ENCODE results near the gene GPR84.

The GPR84 gene

GRCh38 chr12:54373649-54374561 is 9.6 kb upstream of the GPR84 start:
- no peak for DNase-seq

- no peak for DNase-seq
Observed at GRCh38 chr12:54372113-54372806, 8.0 kb upstream of the GPR84 start.

- DNase-seq: peak; percentile 46
Observed at GRCh38 chr12:54371328-54372112, 7.2 kb upstream of the GPR84 start.

DNA sequence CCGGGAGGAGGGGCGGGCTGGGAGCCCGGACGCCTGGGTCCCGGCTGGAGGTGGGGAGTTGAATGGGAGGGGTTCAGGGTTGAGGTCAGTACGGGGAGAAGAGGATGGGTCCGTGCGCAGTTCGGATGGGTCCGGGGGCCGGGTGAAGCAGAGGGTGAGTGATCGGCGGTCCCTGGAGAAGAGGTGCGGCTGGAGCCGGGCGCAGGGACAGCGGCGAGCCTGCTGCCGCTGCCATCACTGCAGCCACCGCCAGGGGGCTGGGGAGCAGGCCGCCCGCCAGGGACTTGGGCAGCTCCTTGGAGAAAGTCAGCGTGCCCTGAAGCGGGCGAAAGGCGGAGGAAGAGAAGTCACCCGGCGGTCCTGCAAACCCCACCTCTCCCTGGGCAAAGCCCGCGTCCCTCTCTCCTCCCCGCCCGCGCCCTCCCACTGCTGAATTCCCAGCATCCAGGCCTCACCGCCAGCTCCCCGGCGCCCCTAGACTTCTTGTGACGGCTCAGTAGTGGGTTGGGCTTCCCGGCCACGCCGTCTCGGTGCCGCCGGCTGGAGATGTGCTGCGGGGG is 6.0 kb upstream of the GPR84 start:
- DNase-seq: peak; percentile 92

DNA sequence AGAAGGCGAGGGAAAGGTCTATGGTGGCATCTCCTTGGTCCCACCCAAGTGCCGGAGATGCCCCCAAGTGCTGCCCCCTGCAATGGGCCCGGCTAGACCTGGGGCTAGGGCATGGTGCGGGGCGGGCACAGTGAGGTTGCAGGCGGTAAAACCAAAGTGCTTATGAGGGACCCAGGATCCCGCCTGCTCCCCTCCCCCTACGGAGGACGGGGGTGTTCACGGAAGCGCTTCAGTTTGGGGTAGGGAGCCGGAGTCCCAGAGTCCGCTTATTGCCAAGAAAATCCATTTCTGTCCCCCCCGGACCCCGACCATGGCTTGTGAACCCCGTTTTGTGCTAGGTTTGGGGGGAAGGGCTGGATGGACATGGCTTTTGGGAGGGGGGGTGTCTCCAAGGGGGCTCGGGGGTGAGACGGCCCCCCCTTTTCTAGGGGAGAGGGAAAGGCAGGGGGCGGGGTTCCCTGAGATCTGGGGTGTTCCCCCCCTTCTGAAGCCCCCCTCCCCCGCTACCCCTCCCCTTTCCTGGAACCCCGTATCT is 5.4 kb upstream of the GPR84 start:
- DNase-seq: no peak

DNA sequence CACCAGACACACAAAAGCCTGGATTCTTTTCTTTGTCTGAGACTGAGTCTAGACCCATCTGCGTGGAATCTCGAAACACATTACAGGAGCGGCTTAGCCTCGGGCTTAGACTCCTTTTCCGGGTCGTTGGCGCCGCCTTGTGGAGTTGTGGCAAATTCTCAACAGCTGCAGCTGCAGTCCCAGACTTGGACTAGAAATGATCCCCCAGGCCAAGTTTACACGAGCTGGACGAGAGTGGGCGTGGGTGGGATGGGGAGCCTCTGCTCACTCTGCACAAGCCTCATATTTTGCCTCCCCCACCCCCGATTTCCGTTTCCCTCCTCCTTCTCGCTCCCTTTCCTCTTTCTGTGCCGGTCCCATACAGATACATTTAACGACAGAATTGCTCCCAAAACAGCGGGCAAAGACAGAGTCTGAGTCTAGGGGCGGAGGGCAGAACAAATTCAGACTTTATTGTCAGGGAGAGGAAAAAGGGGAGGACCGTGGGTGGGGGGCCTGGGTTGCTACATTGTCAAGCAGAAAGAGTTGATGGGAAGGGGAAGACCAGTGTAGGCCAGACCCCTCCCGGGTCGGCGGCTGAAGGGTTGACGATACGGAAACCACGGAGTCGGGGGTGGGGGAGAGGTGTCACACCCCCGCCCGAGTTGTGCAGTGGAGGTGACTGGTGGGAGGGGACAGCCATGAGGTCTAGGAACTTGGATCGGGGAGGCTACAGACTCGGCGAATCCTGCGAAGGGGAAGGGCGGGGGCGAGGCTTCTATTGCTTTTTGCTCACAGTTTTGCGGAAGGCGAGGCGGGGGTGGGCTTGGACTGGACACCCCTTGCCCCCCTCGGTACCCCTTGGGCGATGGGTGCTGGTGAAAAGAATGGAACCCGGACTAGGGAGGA is 4.7 kb upstream of the GPR84 start:
- peak; percentile 97 for DNase-seq

GRCh38 chr12:54368025-54368708 is 3.9 kb upstream of the GPR84 start:
- no peak for DNase-seq

GRCh38 chr12:54363618-54364017 is 668 bp downstream of the GPR84 start:
- no peak for DNase-seq

GRCh38 chr12:54363047-54363446 is 1.2 kb downstream of the GPR84 start:
- no peak for DNase-seq

- peak; percentile 95 for DNase-seq
Observed at GRCh38 chr12:54360717-54361456, 3.4 kb downstream of the GPR84 start.

GRCh38 chr12:54359762-54360351 is 4.4 kb downstream of the GPR84 start:
- no peak for DNase-seq

DNA sequence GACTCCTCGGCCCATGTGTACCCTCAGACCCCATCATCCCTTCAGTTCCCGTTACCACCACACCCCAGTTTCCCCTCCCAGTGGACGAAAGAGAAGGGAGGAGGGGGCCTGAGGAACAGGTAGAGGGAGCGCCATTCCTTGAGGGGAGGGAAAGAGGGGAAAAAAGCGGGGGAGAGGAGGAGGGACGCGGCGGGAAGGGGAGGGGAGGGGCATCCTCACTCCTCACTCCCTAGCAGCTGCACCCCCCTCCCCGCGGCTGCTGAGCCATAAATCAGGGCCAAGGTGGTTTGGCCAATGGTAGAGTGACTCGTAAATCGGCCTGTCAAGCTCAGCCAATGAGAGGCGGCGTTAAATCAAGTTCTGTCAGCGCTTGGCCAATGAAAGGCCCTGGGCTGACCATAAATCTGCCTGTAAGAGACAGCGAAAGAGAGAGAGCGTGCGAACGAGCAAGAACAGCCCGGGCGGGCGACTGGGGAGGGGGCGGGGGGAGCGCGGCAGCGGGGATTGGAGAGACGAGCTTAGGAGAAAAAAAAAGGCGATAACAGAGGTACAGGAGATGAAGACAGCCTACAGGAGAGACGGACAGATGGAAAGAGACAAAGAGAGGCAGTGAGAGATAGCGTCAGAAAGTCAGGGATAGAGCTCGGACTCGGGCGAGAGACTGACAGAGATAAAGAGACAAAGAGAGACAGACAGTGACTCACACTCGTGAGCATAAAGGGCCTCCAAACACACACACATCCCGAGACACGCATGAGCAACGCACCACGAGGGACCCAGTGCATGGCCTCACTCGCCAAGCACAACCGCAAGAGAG is 5.1 kb downstream of the GPR84 start:
- peak; percentile 100 for DNase-seq

- DNase-seq: no peak
Observed at GRCh38 chr12:54358191-54358944, 5.9 kb downstream of the GPR84 start.

DNA sequence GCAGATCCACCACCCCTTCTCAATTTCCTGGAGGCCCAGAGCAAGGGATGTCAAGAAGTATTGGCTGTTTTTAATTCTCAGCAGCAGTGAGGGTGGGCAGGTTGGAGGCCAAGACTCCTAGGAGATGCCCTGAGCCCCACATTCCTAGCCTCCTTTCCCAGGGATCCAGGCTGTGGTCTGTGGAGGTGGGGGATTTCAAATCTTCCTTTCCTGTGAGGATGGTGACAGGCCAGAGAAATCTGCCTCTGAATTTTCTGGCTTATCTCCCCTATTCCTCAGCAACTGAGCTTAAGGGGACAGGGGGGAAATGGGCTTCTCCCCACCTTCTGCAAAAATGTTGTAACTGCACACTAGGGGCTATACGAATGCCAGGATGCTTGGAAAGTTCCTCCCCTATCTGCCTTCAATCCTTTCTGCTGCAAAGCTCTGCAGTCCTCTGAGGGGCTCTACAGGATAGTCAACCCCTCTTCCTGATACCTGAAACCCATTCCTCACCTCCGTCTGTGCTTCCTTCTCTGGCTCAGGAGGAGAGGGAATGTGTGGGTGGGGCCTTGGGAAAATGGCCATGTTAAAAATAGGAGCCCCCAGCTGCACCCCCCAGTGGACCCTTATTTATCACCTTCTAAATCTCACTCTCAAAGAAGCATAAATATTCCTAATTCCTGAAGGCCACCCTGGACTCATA is 6.6 kb downstream of the GPR84 start:
- DNase-seq: no peak

GRCh38 chr12:54356951-54357356 is 7.3 kb downstream of the GPR84 start:
- peak; percentile 60 for DNase-seq

DNA sequence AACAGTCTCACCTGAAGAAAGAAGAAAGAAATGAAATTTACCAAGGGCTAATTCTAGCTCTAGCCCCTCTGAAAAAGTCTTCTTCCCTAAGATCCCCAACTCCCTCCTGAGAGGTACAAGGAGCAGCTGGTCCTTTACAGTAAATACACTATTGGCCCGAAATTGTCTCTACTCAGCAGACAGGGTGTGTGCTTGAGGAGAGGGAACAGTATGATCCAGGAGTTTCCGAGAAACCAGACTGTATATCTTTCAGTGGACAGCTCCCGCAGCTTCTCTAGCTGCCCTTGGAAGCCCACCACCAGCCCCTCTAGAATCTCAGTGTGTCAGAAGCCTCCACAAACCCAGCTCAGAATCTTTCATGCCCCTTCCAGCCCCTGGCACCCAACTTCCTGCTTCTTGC is 8.1 kb downstream of the GPR84 start:
- DNase-seq: no peak

DNA sequence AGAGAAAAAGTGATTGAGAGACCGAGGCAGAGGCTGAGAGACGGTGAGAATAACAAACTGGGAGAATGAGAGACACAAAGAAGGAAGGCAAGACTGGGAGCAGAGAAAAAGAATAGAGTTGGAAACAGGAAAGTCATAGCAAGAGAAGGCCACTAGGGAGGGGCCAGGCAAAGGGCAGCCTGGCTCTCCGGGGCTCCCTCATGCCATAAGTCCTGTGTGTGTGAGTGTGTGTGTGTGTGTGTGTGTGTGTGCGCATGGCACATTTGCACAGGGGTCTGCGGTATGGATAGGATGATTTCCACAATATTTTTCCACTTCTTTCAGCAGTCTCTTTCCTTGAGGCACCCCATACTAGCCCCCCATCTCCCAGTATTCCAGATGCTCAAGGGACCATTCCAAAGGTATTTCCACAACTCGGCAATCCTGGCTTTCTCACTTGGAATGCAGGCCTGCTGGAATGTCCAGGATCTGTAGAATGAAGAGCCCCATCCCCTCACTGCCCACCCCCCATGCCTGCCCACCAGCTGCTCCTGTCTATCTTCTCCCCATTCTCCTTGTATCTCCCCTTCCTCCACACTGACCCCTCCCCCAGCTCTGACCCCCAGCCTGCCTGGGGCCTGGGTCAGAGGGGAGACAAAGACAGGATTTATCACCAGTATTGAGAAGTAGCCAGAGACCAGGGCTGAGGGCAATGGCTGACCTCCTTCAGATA is 9.0 kb downstream of the GPR84 start:
- peak; percentile 61 for DNase-seq

Measured in eye (tissue), 1 donor.